Stimulated activated CD4-positive, alpha-beta T cell treated with anti-CD3 and anti-CD28 coated beads, Interleukin-4, amount 100 ng/mL, for 4 hours (primary cell): Measurements from ENCODE around the gene SIAH1.
"Not testable (repeated sequence)": the region's sequence is repeated elsewhere in the genome, so short reads cannot be mapped to it uniquely, and the experiment has no call there.

Experiments
- DNase-seq, 2 experiments: peaks; one replicate each; pipeline ENCODE4 v3.0.0-alpha.2; 2020

SIAH1 gene

DNA sequence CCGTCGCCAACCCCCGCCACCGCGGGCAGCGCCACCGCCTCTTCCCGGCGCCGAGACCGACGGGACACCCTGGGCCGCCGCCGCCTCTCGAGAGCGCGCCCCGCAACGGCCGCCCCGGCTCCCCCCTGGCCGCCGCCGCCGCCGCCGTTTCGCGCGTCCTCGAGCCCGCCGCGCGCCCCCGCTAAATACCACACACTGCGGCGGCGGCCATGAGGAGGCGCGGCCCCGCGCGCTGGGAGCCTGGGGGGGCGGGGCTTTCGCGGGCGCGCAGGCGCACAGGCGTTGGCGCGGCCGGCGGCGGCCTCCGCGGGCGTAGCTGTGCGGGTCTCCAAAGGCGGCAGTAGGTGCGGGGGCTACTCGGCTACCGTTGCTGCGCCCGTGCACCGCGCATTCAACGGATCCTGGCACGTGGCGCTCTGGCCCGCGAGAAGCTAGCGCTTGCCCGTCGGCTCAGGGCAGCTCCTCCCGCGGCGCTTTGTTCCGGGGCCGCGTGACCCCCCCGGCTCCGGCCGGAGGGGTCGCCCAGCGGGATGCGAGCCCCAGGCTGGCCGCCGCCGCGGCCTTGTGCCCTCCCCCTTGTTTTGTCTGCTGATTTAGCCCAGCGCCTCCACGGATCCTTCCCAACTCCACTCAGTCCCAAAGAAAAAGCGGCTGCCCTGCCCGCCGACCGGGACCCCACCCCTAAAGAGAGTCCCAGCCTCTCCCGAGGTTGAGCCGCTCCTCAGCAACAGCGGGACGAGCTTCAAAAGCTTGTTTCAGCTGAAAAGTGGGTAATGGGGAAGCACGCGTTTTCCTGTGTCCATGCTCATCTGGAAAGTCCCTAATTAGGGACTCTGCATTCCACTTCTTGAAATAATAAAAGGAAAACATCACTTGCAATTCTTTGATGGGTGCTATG is at the start of gene SIAH1:
SIAH1 (minus strand) TSS at position 161 of the 898 bp plus-strand sequence. CDS start 22,985 bp downstream, outside the sequence.
- DNase-seq = peak; percentile 85 to 92

- DNase-seq = no peak
These were observed 49.6 kb upstream of the SIAH1 start for GRCh38 chr16:48434653-48435317.

DNA sequence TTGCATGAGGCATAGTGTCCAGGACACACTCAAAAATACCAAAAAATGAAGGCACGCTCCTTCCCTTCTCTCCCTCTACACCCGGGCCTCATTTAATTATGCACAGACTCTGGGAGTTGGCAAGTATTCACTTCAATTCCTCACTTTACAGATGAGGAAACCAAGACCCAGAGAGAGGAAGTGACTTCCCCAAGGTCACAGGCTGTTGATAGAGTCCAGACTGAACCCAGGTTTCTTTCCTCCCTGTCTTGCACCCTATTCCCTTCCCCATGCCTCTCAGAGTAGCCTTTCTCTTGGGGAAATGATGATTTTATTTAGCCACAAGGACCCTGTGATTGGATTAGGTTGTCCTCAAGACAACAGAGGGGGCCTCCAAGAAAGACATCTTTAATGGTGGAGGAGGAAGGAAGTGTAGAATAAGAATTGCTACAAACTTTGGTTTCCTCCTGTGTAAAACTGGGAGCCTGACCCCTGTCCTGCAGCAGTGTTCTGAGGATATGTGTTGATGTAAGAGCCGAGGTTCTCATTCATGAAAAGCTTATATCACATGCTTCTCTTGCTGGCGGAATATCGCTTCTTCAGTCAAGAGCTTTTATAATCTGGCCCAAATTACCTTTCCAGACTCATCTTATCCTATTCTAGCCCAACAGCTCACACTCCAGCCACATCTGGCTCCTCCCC is 48.8 kb upstream of the SIAH1 start:
- DNase-seq = no peak

DNA sequence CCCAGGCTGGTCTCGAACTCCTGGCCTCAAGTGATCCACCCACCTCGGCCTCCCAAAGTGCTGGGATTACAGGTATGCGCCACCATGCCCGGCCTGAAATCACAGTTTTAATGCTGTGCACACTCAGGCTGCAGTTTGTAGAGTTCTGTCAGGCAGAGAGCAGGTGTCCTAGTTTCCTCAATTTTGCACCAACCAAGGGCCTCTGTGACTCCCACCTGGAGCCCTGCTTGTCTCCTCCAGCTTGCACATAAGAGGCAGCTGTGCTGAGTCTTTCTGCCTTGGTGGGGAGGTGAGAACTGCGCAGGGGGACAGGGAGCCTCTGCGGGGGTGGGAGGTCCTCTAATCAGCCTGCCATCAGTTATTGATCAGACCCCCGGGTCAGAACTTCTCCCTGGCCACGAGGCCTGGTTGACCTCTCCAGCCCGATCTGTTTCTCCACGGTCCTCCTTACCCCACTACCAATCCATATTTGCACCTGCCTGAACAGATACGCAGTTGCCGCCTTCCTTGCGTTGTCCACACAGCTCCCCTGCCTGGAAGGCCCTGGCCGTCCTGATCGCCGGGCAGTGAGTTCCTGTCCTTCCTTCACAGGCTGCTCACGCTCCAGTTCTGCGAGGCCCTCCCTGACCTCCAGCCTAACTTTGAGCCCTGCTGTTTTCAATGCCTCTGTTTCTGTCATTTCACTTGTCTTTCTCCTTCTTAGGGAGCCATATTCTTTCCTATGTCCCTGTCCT is 48.1 kb upstream of the SIAH1 start:
- no peak for DNase-seq

- DNase-seq = no peak
These were observed 46.9 kb upstream of the SIAH1 start for GRCh38 chr16:48432136-48432535.

DNA sequence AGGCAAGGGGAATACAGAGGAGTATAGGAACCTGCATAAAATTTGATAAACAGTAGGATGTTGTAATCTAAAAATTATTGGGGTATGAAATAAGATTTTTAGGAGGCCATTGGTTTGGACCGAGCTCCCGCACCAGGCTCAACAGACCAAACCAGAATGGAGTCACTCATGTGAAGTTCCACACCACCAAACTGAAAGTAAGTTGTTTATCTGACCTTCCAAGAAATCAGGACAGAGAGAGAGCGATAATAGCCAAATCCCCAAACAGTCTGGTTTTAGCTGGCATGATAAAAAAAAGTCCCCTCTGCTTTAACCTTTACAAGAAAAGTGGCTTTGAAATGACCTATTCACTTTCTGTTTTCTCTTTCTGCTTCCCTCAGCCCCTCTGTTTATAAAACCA is 45.7 kb upstream of the SIAH1 start:
- no peak for DNase-seq

DNA sequence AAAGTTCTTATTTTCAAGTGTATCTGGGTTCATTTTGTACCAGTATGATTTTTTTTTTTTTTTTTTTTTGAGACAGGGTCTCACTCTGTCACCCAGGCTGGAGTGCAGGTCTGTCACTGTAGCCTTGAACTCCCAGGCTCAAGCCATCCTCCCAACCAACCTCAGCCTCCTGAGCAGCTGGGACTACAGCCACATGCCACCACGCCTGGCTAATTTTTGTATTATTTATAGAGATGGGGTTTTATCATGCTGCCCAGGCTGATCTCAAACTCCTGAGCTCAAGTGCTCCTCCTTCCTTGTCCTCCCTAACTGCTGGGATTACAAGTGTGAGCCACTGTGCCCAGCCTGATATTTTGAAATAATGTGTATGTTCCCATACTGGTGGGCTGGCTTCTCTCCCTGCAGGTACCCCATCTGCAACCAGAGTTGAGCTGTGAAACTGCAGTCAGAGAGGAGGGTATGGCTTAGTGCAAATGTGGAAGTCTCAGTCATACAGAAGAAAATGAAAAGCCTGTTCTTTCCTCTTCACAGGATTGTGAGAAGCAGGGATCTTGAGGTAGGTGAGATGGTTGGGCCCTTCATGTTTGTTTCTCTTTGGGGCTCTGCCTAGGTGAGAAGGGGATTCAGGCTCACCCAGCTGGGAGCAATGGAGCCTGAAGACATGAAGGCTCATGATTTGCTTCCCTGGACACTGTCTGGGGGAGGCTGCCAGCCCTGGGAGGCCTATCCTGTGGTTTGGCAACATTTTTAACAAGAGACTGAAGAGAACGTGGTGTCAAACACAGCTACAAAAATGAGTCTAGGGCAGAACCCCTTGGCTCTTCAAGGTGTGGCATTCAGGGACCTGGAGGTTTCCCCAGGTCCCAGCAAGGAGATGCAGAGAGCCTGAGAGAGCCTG is 41.3 kb upstream of the SIAH1 start:
- no peak for DNase-seq

DNA sequence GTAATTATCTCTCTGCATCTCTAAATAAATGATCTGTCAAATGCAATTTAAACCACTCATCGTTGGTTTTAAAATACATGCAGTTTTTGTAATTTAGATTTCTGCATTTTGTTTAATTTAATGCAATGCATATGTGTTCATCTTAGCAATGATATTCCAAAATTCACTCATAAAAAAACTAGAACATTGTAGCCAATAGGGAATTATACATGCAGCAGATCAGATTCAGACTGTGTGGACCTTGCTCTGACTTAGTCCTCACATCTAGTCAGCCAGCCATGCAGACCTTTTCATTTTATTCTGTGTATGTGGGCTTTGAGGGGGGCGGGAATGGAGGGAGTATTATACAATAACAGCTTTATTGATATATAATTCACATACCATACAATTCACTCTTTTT is 37.3 kb upstream of the SIAH1 start:
- DNase-seq = no peak

DNA sequence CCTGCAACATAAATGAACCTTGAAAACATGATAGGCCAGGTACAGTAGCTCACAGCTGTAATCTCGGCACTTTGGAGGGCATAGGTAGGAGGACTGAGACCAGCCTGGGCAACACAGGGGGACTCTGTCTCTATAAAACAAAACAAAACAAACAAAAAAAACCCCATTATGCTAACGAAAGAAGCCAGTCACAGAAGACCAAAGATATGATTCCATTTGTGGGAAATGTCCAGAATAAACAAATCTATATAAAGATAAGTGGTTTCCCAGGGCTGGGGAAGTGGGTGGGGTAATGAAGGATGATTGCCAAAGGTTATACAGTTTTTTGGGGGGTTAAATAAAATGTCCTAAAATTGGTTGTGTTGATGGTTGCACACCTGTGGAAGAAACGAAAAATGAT is 36.5 kb upstream of the SIAH1 start:
- no peak for DNase-seq

DNA sequence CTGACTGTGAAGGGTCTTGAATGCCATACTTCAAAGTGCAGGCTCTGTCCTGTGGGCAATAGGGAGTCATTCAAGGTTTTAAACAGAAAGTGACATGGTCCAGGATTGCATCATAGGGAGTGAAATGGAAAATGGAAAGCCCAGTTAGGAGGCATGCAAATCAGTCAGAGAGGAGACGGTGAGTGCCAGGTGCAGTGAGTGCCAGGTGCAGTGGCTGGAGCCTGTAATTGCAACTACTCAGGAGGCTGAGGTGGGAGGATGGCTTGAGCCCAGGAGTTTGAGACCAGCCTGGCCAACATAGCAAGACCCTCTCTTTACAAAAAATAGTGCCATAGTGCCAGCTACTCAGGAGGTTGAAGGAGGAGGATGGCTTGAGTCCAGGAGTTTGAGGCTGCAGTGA is 35.2 kb upstream of the SIAH1 start:
- DNase-seq = no peak

DNA sequence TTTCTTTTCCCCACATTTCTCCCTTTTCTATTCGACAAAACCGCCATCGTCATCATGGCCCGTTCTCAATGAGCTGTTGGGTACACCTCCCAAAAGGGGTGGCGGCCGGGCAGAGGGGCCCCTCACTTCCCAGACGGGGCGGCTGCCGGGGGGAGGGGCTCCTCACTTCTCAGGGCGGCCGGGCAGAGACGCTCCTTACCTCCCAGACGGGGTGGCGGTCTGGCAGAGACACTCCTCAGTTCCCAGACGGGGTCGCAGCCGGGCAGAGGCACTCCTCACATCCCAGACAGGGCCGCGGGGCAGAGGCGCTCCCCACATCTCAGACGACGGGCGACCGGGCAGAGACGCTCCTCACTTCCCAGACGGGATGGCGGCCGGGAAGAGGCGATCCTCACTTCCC is 31.4 kb upstream of the SIAH1 start:
- DNase-seq = not testable (repeated sequence)

DNA sequence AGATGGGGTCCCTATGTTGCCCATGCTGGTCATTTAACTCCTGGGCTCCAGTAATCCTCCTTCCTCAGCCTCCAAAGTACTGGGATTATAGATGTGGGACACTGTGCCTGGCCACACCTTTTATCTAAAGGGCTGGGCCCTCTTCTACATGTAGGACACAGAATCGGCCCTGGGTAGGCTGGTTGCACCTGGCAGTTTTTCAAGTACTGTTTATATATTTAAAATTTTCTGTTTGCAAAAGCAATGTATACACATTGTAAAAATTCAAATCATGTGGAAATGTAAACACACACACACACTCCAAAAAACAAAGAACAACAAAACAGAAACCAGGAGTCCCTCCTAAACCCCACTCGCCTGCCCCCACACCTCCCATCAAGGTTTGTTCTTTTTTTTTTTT is 28.1 kb upstream of the SIAH1 start:
- DNase-seq = no peak

DNA sequence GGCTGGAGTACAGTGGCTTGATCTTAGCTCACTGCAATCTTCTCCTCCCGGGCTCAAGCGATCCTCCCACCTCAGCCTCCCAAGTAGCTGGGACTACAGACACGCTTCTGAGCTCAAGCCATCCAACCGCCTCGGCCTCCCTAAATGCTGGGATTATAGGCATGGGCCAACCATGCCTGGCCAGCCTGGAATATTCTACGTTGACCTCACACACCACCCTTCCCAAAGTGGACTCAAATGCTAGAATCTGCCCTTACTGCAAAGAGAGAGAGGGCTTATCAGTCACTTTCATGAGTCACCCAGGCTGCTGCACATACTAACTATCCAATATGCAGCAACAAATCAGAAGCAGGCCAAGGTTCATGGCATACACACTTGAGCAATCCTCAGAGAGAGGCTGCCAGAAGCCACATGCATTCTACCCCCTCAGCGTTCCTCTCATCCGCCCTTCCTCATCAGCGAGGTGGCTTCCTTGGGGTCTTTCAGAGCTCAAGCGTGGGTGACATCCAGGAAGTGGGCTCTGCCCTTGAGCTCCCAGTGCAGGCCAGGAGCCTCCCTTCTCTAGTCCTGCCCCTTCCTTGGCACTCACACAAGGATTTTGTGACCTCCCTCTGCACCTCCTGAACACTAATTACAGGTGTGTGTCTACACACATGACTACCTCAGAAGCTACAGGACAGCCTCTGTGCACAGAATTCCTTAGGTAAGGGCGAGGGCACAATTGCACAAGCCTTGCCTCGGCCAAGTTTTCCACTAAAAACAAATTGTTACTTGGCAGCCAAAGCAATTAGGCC is 24.8 kb upstream of the SIAH1 start:
- no peak for DNase-seq

DNA sequence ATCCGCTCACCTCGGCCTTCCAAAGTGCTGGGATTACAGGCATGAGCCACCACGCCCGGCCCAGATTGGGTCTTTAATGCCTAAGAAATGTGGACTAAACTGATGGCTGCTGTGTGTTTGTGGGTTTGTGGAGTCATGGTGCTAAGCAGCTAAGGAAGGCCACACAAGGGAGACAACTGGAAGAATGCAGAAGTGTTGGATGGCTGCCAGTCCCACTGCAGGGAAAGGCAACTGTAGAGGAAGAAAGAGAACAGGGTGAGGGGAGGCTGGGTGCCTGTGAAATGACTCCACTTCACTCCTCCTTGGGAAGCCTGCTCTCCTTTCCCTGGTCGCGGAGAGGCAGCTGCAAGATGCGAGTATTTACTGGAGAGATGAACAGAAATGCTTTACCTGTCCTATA is 23.5 kb upstream of the SIAH1 start:
- no peak for DNase-seq

DNA sequence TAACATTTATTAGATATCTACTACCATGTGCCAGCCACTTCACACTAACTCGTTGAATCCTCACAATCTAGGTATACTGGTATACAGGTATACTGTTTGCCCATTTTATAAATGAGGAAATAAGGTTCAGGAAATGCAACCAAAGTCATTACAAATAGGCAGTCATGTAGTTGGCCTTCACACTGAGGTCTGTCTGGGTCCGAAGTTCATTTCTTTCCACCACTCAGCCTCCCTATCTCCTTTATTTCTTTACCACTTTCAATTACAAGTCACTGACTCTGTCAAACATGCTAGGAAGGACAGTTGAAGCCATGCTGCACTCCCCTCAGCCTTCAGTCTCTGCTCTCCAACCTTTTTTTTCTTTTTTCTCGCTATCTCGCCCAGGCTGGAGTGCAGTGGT is 20.7 kb upstream of the SIAH1 start:
- no peak for DNase-seq

GRCh38 chr16:48405153-48405552 is 19.9 kb upstream of the SIAH1 start:
- DNase-seq = no peak

DNA sequence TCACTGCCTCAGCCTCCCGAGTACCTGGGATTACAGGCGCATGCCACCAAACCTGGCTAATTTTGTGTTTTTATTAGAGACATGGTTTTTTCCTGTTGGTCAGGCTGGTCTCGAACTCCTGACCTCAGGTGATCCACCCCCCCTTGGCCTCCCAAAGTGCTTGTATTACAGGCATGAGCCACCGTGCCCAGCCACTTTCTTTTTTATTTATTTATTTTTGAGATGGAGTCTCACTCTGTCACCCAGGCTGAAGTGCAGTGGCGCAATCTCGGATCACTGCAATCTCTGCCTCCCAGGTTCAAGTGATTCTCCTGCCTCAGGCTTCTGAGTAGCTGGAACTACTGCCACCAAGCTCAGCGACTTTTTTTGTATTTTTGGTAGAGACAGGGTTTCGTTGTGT is 17.3 kb upstream of the SIAH1 start:
- not testable (repeated sequence) for DNase-seq

DNA sequence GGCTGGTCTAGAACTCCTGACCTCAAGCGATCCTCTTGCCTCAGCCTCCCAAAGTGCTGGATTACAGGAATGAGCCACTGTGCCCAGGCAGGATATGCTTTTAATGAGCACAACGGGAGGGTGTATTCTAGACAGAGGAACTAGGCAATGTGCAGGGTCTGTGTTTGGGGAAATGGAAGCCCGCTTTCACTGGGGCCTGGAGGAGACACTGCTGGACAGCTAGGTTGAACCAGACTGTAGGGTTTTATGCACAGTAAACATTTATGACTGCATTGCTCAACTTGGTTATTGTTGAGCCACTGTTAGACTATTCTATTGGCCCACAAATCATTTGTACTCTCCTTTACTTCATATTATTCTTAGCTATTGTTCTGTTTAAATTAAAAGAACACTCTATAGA is 10.2 kb upstream of the SIAH1 start:
- DNase-seq = no peak

DNA sequence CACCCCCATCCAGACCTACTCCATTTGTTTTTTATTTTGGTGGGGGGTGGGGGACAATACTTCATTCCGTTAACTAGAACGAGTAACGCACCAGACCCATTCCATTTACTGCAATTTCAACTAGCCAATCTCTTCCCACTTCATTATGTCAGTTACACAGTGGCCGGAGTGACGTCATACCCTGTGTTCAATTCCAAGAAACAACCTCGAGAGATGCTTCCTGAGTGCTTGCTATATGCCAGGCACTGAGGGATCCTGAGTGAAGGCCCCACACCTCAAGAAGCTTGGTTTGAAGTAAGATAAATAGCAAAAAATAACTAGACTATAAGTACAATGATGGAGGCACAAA is 9.1 kb upstream of the SIAH1 start:
- no peak for DNase-seq

- no peak for DNase-seq
These were observed 8.5 kb upstream of the SIAH1 start for GRCh38 chr16:48393485-48394354.
